KMS-11 (cell line): ENCODE results near the gene DUOX1.

Experiments
- H2AFZ ChIP-seq: fragments of 200-600 bp; sonication (generic); 2 replicates; pipeline ENCODE4 v1.6.1; 2016; ENCODE audit warnings: antibody characterized with exemption, mixed run types, low read depth
- H3K27ac ChIP-seq: fragments of 200-600 bp; sonication (generic); 2 replicates; pipeline ENCODE4 v1.6.1; 2016; ENCODE audit warnings: mild to moderate bottlenecking, mixed run types
- H3K27me3 ChIP-seq: fragments of 200-600 bp; sonication (generic); 2 replicates; pipeline ENCODE4 v1.6.1; 2017; ENCODE audit warnings: mild to moderate bottlenecking, low read depth, mixed run types, moderate library complexity; ENCODE audit not compliant: insufficient read depth
- H3K36me3 ChIP-seq: fragments of 200-600 bp; sonication (generic); 2 replicates; pipeline ENCODE4 v1.6.1; 2017; ENCODE audit warnings: mild to moderate bottlenecking, mixed run types; ENCODE audit not compliant: insufficient read depth
- H3K4me1 ChIP-seq: fragments of 200-600 bp; sonication (generic); 2 replicates; pipeline ENCODE4 v1.6.1; 2016; ENCODE audit warnings: mild to moderate bottlenecking, low read depth, mixed run types; ENCODE audit not compliant: poor library complexity, severe bottlenecking
- H3K4me2 ChIP-seq: fragments of 200-600 bp; sonication (generic); 2 replicates; pipeline ENCODE4 v1.7.0; 2016; ENCODE audit warnings: mild to moderate bottlenecking, mixed run types
- H3K4me3 ChIP-seq: fragments of 200-600 bp; sonication (generic); IDR thresholded peaks from 2 replicates; pipeline ENCODE4 v1.6.1; 2017; ENCODE audit warnings: low read depth, low read length, mixed read lengths; ENCODE audit not compliant: insufficient read depth
- H3K79me2 ChIP-seq: fragments of 200-600 bp; sonication (generic); 2 replicates; pipeline ENCODE4 v1.6.1; 2016; ENCODE audit warnings: low read depth, mixed run types; ENCODE audit not compliant: insufficient read depth
- H3K9ac ChIP-seq: fragments of 200-600 bp; sonication (generic); 2 replicates; pipeline ENCODE4 v1.6.1; 2016; ENCODE audit warnings: mild to moderate bottlenecking, mixed run types
- H4K20me1 ChIP-seq: fragments of 200-600 bp; sonication (generic); 2 replicates; pipeline ENCODE4 v1.6.1; 2016; ENCODE audit warnings: mild to moderate bottlenecking, mixed run types; ENCODE audit not compliant: insufficient read depth
- CTCF ChIP-seq: fragments of 200-600 bp; sonication (generic); conservative IDR thresholded peaks from 2 replicates; pipeline ENCODE4 v1.6.1; 2017; ENCODE audit warnings: low read depth, mild to moderate bottlenecking, antibody characterized with exemption, low read length, moderate library complexity, mixed read lengths

Gene DUOX1

GRCh38 chr15:45121706-45122417 is 7.9 kb upstream of the DUOX1 start:
- Histone ChIP-seq H3K9ac (no peak overlapping the region), H3K4me3 (no peak overlapping the region), H3K36me3 (no peaks in the 10 kb centered on the region), H4K20me1 (no peaks in the 10 kb centered on the region), H3K27ac (no peak overlapping the region), H2AFZ (no peak overlapping the region), H3K4me1 (no peaks in the 10 kb centered on the region), H3K4me2 (no peak overlapping the region), H3K79me2 (no peaks in the 10 kb centered on the region), H3K27me3 (no peaks in the 10 kb centered on the region)
- TF ChIP-seq CTCF: no peak

DNA sequence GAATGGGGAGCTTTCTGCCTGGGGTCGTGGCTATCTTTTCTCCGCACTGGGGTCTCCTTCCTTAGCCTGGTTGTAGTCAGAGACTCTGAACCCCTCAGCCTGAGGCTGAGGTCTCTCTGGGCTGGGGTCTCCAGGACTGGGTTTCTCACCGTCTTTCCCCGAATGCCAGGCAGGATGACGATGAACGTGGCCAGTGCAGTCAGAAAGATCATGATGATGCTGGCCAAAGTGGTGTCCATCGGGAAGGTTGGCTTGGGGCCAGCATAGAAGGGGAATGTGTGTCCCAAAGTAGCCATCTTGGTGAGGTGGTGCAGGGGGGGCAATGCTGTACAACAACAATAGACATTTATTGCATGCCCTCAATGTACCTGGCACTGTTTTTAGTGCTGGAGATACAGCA is 7.1 kb upstream of the DUOX1 start:
- Histone ChIP-seq H3K4me3 (no peak overlapping the region), H3K4me1 (no peaks in the 10 kb centered on the region), H4K20me1 (no peaks in the 10 kb centered on the region), H2AFZ (no peak overlapping the region), H3K79me2 (no peaks in the 10 kb centered on the region), H3K36me3 (no peaks in the 10 kb centered on the region), H3K4me2 (no peak overlapping the region), H3K27ac (no peak overlapping the region), H3K27me3 (no peaks in the 10 kb centered on the region), H3K9ac (no peak overlapping the region)
- no peak for TF ChIP-seq CTCF

DNA sequence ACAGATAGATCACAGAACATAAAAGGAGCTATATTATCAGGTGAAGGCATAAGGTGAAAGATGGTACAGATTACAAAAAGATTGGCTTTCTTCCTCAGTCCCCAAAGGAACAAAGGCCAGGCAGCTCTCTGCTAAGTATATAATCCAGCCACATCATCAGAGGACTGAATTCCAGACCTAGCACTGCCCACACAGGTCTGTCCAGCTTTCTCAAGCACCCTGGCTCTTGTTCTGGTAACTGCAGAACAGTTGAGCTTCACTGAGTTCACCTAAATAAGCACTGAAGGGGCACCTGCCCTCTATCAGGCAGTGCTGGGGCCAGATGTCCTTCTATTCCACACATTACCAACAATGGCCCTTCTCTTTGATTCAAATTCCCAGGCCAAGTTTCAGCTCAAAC is 6.4 kb upstream of the DUOX1 start:
- no peaks in the 10 kb centered on the region for H3K79me2 ChIP-seq
- H2AFZ ChIP-seq: no peak overlapping the region
- no peaks in the 10 kb centered on the region for H3K4me1 ChIP-seq
- no peak overlapping the region for H3K4me2 ChIP-seq
- H3K4me3 ChIP-seq: no peak overlapping the region
- H3K36me3 ChIP-seq: no peaks in the 10 kb centered on the region
- no peak overlapping the region for H3K9ac ChIP-seq
- TF ChIP-seq CTCF: no peak
- no peaks in the 10 kb centered on the region for H4K20me1 ChIP-seq
- no peaks in the 10 kb centered on the region for H3K27me3 ChIP-seq
- no peak overlapping the region for H3K27ac ChIP-seq

DNA sequence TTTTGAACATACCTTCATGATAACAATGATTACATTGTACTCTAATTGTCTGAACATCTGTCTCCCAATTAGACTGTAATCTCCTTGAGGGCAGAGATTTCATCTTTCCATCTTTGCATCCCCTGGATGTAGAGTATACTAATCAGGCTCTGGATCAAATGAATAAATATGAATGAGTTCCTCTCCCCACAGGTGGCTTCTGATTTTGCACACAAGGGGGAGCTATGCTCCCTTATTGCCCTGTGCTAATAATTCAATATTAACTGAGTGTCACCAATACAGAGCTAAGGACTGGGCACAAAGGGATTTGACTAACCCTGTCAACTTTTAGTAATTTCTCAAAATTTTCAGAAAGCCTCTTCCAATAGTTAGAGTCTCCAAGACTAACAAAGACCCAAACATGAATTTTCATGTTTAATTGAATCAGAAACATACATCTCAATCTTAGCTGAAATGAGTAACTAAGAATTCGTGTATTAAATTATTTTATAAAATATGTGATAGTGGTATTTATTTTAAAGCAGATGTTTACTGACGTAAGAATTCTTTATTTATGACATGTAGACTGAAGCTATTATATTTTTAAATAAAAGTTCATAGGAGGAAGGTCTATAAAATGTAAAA is 3.1 kb upstream of the DUOX1 start:
- Histone ChIP-seq H3K4me1 (no peaks in the 10 kb centered on the region), H4K20me1 (no peaks in the 10 kb centered on the region), H3K79me2 (no peaks in the 10 kb centered on the region), H3K4me3 (no peak overlapping the region), H2AFZ (no peak overlapping the region), H3K9ac (no peak overlapping the region), H3K27ac (no peak overlapping the region), H3K4me2 (no peak overlapping the region), H3K36me3 (no peaks in the 10 kb centered on the region), H3K27me3 (no peaks in the 10 kb centered on the region)
- peak; percentile 83 for TF ChIP-seq CTCF
